IPS-18a (cell line): Measurements from ENCODE around the gene RPTOR.
A peak's percentile ranks its signal among the peaks of the same experiment; 100 is the strongest.

Experiments
- H3K27ac ChIP-seq: one replicate; pipeline ENCODE4 v1.5.1; 2013; ENCODE audit warnings: low read length
- H3K27me3 ChIP-seq: one replicate; pipeline ENCODE4 v1.6.1; 2013; ENCODE audit warnings: mild to moderate bottlenecking, low read length; ENCODE audit not compliant: control insufficient read depth, insufficient read depth
- H3K36me3 ChIP-seq: one replicate; pipeline ENCODE4 v1.6.1; 2013; ENCODE audit warnings: low read depth, low read length; ENCODE audit not compliant: control insufficient read depth
- H3K4me1 ChIP-seq: one replicate; pipeline ENCODE4 v1.6.1; 2013; ENCODE audit warnings: low read depth, low read length; ENCODE audit not compliant: control insufficient read depth
- H3K4me3 ChIP-seq: one replicate; pipeline ENCODE4 v1.5.1; 2013; ENCODE audit warnings: low read length
- H3K9ac ChIP-seq: one replicate; pipeline ENCODE4 v1.6.1; 2013; ENCODE audit warnings: mild to moderate bottlenecking, low read length, moderate library complexity
- H3K9me3 ChIP-seq: one replicate; pipeline ENCODE4 v1.6.1; 2013; ENCODE audit warnings: low read depth, low read length; ENCODE audit not compliant: control insufficient read depth

Gene RPTOR

GRCh38 chr17:81000631-81001357 lies 456.2 kb downstream of the RPTOR start:
- Histone ChIP-seq H3K9ac (no peak overlapping the region), H3K9me3 (no peaks in the 10 kb centered on the region), H3K4me3 (no peak overlapping the region), H3K36me3 (peaks cover 15% of the 10 kb centered on the region), H3K27me3 (peaks cover 34% of the 10 kb centered on the region), H3K27ac (no peak overlapping the region), H3K4me1 (no peaks in the 10 kb centered on the region)

- Histone ChIP-seq H3K4me1 (no peaks in the 10 kb centered on the region), H3K4me3 (no peak overlapping the region), H3K27ac (no peak overlapping the region), H3K36me3 (peaks cover 9% of the 10 kb centered on the region), H3K27me3 (peaks cover 45% of the 10 kb centered on the region), H3K9me3 (no peaks in the 10 kb centered on the region), H3K9ac (no peak overlapping the region)
These were observed 457.4 kb downstream of the RPTOR start for GRCh38 chr17:81002013-81002384.

- Histone ChIP-seq H3K4me3 (no peak overlapping the region), H3K27me3 (peaks cover 52% of the 10 kb centered on the region), H3K9me3 (no peaks in the 10 kb centered on the region), H3K36me3 (peaks cover 4% of the 10 kb centered on the region), H3K27ac (no peak overlapping the region), H3K4me1 (no peaks in the 10 kb centered on the region), H3K9ac (no peak overlapping the region)
These were observed 458.0 kb downstream of the RPTOR start for GRCh38 chr17:81002409-81003361.

- H3K9me3 ChIP-seq: no peaks in the 10 kb centered on the region
- peak overlapping the region; percentile 37 for H3K4me3 ChIP-seq
- no peak overlapping the region for H3K27ac ChIP-seq
- peaks cover 52% of the 10 kb centered on the region for H3K27me3 ChIP-seq
- H3K4me1 ChIP-seq: no peaks in the 10 kb centered on the region
- H3K9ac ChIP-seq: no peak overlapping the region
- H3K36me3 ChIP-seq: no peaks in the 10 kb centered on the region
These were observed 459.3 kb downstream of the RPTOR start for GRCh38 chr17:81003711-81004475.

GRCh38 chr17:81006891-81007290 lies 462.3 kb downstream of the RPTOR start:
- H3K27ac ChIP-seq: no peak overlapping the region
- no peak overlapping the region for H3K9ac ChIP-seq
- H3K36me3 ChIP-seq: no peaks in the 10 kb centered on the region
- no peak overlapping the region for H3K4me3 ChIP-seq
- no peaks in the 10 kb centered on the region for H3K9me3 ChIP-seq
- peaks cover 52% of the 10 kb centered on the region for H3K27me3 ChIP-seq
- no peaks in the 10 kb centered on the region for H3K4me1 ChIP-seq

GRCh38 chr17:81008140-81008539 lies 463.5 kb downstream of the RPTOR start:
- no peaks in the 10 kb centered on the region for H3K4me1 ChIP-seq
- peaks cover 40% of the 10 kb centered on the region for H3K27me3 ChIP-seq
- H3K9ac ChIP-seq: no peak overlapping the region
- no peaks in the 10 kb centered on the region for H3K36me3 ChIP-seq
- H3K9me3 ChIP-seq: no peaks in the 10 kb centered on the region
- no peak overlapping the region for H3K27ac ChIP-seq
- no peak overlapping the region for H3K4me3 ChIP-seq

- H3K4me1 ChIP-seq: peaks cover 4% of the 10 kb centered on the region
- H3K9me3 ChIP-seq: no peaks in the 10 kb centered on the region
- no peak overlapping the region for H3K4me3 ChIP-seq
- H3K36me3 ChIP-seq: no peaks in the 10 kb centered on the region
- H3K27ac ChIP-seq: no peak overlapping the region
- H3K27me3 ChIP-seq: peaks cover 32% of the 10 kb centered on the region
- no peak overlapping the region for H3K9ac ChIP-seq
These were observed 464.5 kb downstream of the RPTOR start for GRCh38 chr17:81009136-81009535.

GRCh38 chr17:81010935-81011334 lies 466.3 kb downstream of the RPTOR start:
- no peak overlapping the region for H3K4me3 ChIP-seq
- H3K27me3 ChIP-seq: peaks cover 16% of the 10 kb centered on the region
- H3K9ac ChIP-seq: no peak overlapping the region
- peaks cover 4% of the 10 kb centered on the region for H3K4me1 ChIP-seq
- H3K9me3 ChIP-seq: no peaks in the 10 kb centered on the region
- no peaks in the 10 kb centered on the region for H3K36me3 ChIP-seq
- no peak overlapping the region for H3K27ac ChIP-seq

GRCh38 chr17:81011951-81012350 lies 467.3 kb downstream of the RPTOR start:
- Histone ChIP-seq H3K27ac (no peak overlapping the region), H3K4me1 (peaks cover 4% of the 10 kb centered on the region), H3K9me3 (no peaks in the 10 kb centered on the region), H3K9ac (no peak overlapping the region), H3K27me3 (peaks cover 7% of the 10 kb centered on the region), H3K4me3 (no peak overlapping the region), H3K36me3 (no peaks in the 10 kb centered on the region)

GRCh38 chr17:81012574-81013447 lies 468.2 kb downstream of the RPTOR start:
- Histone ChIP-seq H3K4me1 (peaks cover 4% of the 10 kb centered on the region), H3K9ac (no peak overlapping the region), H3K27me3 (no peaks in the 10 kb centered on the region), H3K27ac (no peak overlapping the region), H3K4me3 (no peak overlapping the region), H3K36me3 (no peaks in the 10 kb centered on the region), H3K9me3 (no peaks in the 10 kb centered on the region)
